Lung (tissue), 12 donors: ENCODE measurements around the gene PROCA1. TPM values are rescaled to one million over a fixed set of nuclear protein-coding genes. Genes with fewer than 3 reads are reported as not detected.

Experiments used
- ATAC-seq: fragments of 200-7000 bp; cut with Tn5 transposase; one replicate; pipeline ENCODE4 v1.9.1; 2020; ENCODE audit warnings: moderate number of reproducible peaks; ENCODE audit not compliant: insufficient read depth, low FRiP score
- DNase-seq, 3 donors: peaks; one replicate each; pipeline ENCODE4 v3.0.0-alpha.2; 2013 to 2017
- H3K27ac ChIP-seq, 2 donors: one replicate each; pipeline ENCODE4 v1.5.1; 2013; ENCODE audit warnings: mild to moderate bottlenecking in 2 of 2, moderate library complexity in 2 of 2, control low read depth in 1 of 2, inconsistent platforms in 1 of 2, low read depth in 1 of 2, low read length in 1 of 2
- H3K27me3 ChIP-seq, 3 donors: one replicate each; pipeline ENCODE4 v1.5.1; 2013; ENCODE audit warnings: low read length in 2 of 3; ENCODE audit not compliant: control insufficient read depth in 3 of 3, insufficient read depth in 3 of 3
- H3K36me3 ChIP-seq, 4 donors: one replicate each; pipeline ENCODE4 v1.5.1; 2013; ENCODE audit warnings: low read length in 4 of 4, mild to moderate bottlenecking in 1 of 4, moderate library complexity in 1 of 4; ENCODE audit not compliant: control insufficient read depth in 4 of 4, insufficient read depth in 4 of 4
- H3K4me1 ChIP-seq, 5 donors: one replicate each; pipeline ENCODE4 v1.5.1; 2013; ENCODE audit warnings: low read length in 5 of 5, mild to moderate bottlenecking in 2 of 5, moderate library complexity in 1 of 5; ENCODE audit not compliant: control insufficient read depth in 5 of 5, insufficient read depth in 5 of 5
- H3K4me3 ChIP-seq: one replicate; pipeline ENCODE4 v1.5.1; 2013; ENCODE audit warnings: mild to moderate bottlenecking, control low read depth, moderate library complexity
- H3K9ac ChIP-seq, 2 donors: one replicate each; pipeline ENCODE4 v1.5.1; 2013; ENCODE audit warnings: low read length in 2 of 2, control low read depth in 1 of 2; ENCODE audit not compliant: insufficient read depth in 1 of 2
- H3K9me3 ChIP-seq, 4 donors: one replicate each; pipeline ENCODE4 v1.5.1; 2013; ENCODE audit warnings: low read length in 3 of 4, mild to moderate bottlenecking in 1 of 4, moderate library complexity in 1 of 4; ENCODE audit not compliant: control insufficient read depth in 4 of 4, insufficient read depth in 3 of 4
- CTCF ChIP-seq: IDR thresholded peaks from 2 replicates; pipeline ENCODE4 v1.5.1; 2012; ENCODE audit warnings: mild to moderate bottlenecking; ENCODE audit errors: control extremely low read depth, extremely low read depth
- WGBS, 2 donors: extraction: QIAGEN DNeasy Blood & Tissue Kit; methylation state at CpG; one replicate each; pipeline ENCODE4 v1.1.7; 2013; 5-methylcytosine and 5-hydroxymethylcytosine counted together
- polyA plus RNA-seq, 2 donors: library from polyadenylated mRNA; stranded (reverse); fragments of 200-250 nt; gene quantifications; one replicate each; pipeline ENCODE4 v1.2.1, GENCODE V29; 2013
- total RNA-seq, 2 donors: library from RNA; depleted of rRNA in 1 of 2; stranded (reverse); fragments of >200 nt in 1 of 2; gene quantifications; one replicate each; pipeline ENCODE4 v1.2.1, GENCODE V29; 2014 to 2021
- donor health status: control.
- donor health status: control.
- donor health status: Bipolar disorder and iron deficiency.
- donor health status: healthy.
- donor health status: DM: yes; HTN: yes; CAD: no.

Gene PROCA1
- total and polyA plus RNA-seq, 4 donors: 1.2 to 3.7 (median 2.7) TPM

DNA sequence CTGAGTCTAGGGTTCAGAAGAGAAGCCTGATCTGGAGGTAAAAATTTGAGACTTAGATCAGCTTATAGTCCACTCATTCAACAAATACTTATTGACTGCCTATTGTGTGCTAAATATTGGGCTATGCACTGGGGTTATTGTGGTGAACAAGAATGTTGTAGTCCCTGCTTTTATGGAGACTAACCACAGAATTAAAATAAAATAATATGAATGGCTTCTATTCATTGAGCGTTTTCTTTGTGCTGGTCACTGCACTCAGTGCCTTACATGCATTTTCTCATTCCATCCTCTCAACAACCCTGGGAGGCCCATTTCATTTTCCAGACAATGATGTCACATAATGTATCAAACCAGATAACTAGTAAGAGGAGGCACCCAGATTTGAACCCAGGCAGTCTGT lies 21.7 kb upstream of the PROCA1 start:
- Histone ChIP-seq H3K27me3 (no peaks in the 10 kb centered on the region), H3K4me1 (peaks cover 0 to 5% (median 0%) of the 10 kb centered on the region in 5 donors), H3K27ac (no peak overlapping the region), H3K9me3 (no peaks in the 10 kb centered on the region), H3K9ac (no peak overlapping the region), H3K36me3 (peaks cover 0 to 7% (median 0%) of the 10 kb centered on the region in 4 donors), H3K4me3 (no peak overlapping the region)
- no peak for DNase-seq
- WGBS, 2 donors: 95 to 96% methylated on average over 1 of the region's 1 CpG
- no peak for ATAC-seq
- no peak for TF ChIP-seq CTCF

GRCh38 chr17:28729950-28730330 lies 18.3 kb upstream of the PROCA1 start:
- Histone ChIP-seq H3K4me1 (peaks cover 0 to 28% (median 5%) of the 10 kb centered on the region in 5 donors), H3K9ac (no peak overlapping the region), H3K36me3 (peaks cover 0 to 7% (median 3%) of the 10 kb centered on the region in 4 donors), H3K4me3 (no peak overlapping the region), H3K27me3 (no peaks in the 10 kb centered on the region), H3K9me3 (no peaks in the 10 kb centered on the region), H3K27ac (no peak overlapping the region)
- DNase-seq (no peak), ATAC-seq (no peak)
- TF ChIP-seq CTCF: no peak
- 91 to 92% methylated on average over 9 to 11 of the region's 11 CpGs for WGBS, 2 donors

DNA sequence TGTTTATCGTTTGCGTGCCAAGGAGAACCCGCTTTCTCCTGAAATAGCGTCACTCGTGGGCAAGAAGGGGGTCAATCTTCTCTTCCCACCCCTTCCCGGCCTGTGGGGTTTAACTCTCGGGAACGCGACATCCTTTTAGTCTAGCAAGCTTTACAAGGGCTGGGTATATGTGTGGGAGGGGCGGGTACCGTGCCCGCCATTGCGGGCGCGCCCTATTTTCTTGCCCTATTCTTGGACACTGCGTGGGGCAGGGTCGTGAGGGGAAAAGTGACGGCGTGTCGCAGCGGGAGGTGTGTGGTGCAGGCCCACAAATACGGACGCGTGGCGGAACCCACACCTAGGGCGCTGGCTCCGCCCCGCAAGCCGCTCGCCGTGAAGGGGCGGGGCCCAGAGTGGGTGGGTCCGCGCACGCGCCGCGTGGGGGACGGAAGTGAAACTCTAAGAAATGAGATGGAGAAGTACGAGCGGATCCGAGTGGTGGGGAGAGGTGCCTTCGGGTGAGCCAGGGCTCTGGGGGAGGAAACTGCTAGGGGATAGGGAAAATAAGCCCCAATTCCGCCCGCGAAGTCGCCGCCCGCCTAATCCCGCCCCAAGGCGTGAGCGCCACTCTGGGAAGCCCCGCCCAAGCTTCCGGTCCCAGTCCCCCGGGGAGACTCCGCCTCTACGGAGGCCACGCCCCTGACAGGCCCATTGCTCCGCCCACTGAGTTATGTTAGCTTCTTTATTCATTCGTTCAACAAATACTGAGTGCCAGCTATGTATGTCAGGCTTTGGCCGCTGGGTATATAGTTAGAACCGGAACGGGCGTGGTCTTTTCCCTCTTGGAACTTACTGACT lies 16.9 kb upstream of the PROCA1 start, which contains the start of gene NEK8:
Gene NEK8 (plus strand): TSS at position 425 of the 837 bp plus-strand sequence. CDS start 26 bp downstream, at position 451.
- WGBS, 2 donors: 0% methylated on average over 55 to 64 of the region's 64 CpGs
- no peak for TF ChIP-seq CTCF
- no peaks in the 10 kb centered on the region for H3K9me3 ChIP-seq
- ATAC-seq (peak; percentile 73), DNase-seq (peak; percentile 97 to 98 (median 98))
- H3K4me3 ChIP-seq: peak within 1 kb of the TSS; percentile 46
- H3K9ac ChIP-seq: peak within 1 kb of the TSS; percentile 46 to 89
- H3K4me1 ChIP-seq: peaks cover 0 to 31% (median 5%) of the 10 kb centered on the region in 5 donors
- peaks cover under 1 to 9% (median 6%) of the 10 kb centered on the region in 4 donors for H3K36me3 ChIP-seq
- H3K27me3 ChIP-seq: no peaks in the 10 kb centered on the region
- peak within 1 kb of the TSS; percentile 91 to 97 for H3K27ac ChIP-seq
